HepG2 (cell line): ENCODE results near the gene SAMD10. TPM values are rescaled to one million over a fixed set of nuclear protein-coding genes. Genes with fewer than 3 reads are reported as not detected.

Experiments
- ARNT2 ChIP-seq: sonication (generic); formaldehyde crosslinking; IDR thresholded peaks from 2 replicates; pipeline ENCODE4 v1.8.0; 2022; ENCODE audit warnings: mild to moderate bottlenecking, low read depth, missing genetic modification reagents, moderate library complexity
- DMAP1 ChIP-seq: IDR thresholded peaks from 2 replicates; pipeline ENCODE4 v1.6.1; 2016
- KDM4B ChIP-seq: sonication (generic); formaldehyde crosslinking; IDR thresholded peaks from 2 replicates; pipeline ENCODE4 v1.4.0; 2020; ENCODE audit warnings: missing genetic modification reagents
- SATB2 ChIP-seq: sonication (generic); formaldehyde crosslinking; IDR thresholded peaks from 2 replicates; pipeline ENCODE4 v1.5.0; 2020; ENCODE audit warnings: missing genetic modification reagents
- TEF ChIP-seq: sonication (generic); formaldehyde crosslinking; IDR thresholded peaks from 2 replicates; pipeline ENCODE4 v1.5.0; 2020; ENCODE audit warnings: missing genetic modification reagents
- ZBTB34 ChIP-seq: sonication (generic); formaldehyde crosslinking; IDR thresholded peaks from 2 replicates; pipeline ENCODE4 v1.8.0; 2022; ENCODE audit warnings: mild to moderate bottlenecking, missing genetic modification reagents
- ZFP36 ChIP-seq: fragments of 150-350 bp; IDR thresholded peaks from 2 replicates; pipeline ENCODE4 v1.6.1; 2018; ENCODE audit warnings: borderline replicate concordance, low read length, low read depth; ENCODE audit not compliant: partially characterized antibody
- ZHX2 ChIP-seq, 2 experiments: sonication (generic) in 1 of 2; formaldehyde crosslinking in 1 of 2; IDR thresholded peaks; 2 replicates each; pipeline versions ENCODE4 v1.6.1 to v1.9.0; 2014 to 2022; ENCODE audit warnings: antibody characterized with exemption in 1 of 2, borderline replicate concordance in 1 of 2, inconsistent platforms in 1 of 2, low read depth in 1 of 2, missing genetic modification reagents in 1 of 2
- ZMAT3 ChIP-seq: sonication (generic); formaldehyde crosslinking; conservative IDR thresholded peaks from 2 replicates; pipeline ENCODE4 v1.7.0; 2021; ENCODE audit warnings: missing genetic modification reagents
- ZNF20 ChIP-seq: sonication (generic); formaldehyde crosslinking; IDR thresholded peaks from 2 replicates; pipeline ENCODE4 v1.4.0; 2020; ENCODE audit warnings: mild to moderate bottlenecking, moderate library complexity, missing genetic modification reagents
- ZNF235 ChIP-seq: sonication (generic); formaldehyde crosslinking; IDR thresholded peaks from 2 replicates; pipeline ENCODE4 v1.8.1; 2023; ENCODE audit warnings: mild to moderate bottlenecking, missing genetic modification reagents, borderline replicate concordance
- ZNF326 ChIP-seq: sonication (generic); formaldehyde crosslinking; IDR thresholded peaks from 2 replicates; pipeline ENCODE4 v1.4.0; 2020; ENCODE audit warnings: missing genetic modification reagents, borderline replicate concordance
- ZNF343 ChIP-seq: sonication (generic); formaldehyde crosslinking; IDR thresholded peaks from 2 replicates; pipeline ENCODE4 v1.4.0; 2020; ENCODE audit warnings: mild to moderate bottlenecking, missing genetic modification reagents
- ZNF674 ChIP-seq: sonication (generic); formaldehyde crosslinking; IDR thresholded peaks from 2 replicates; pipeline ENCODE4 v1.5.0; 2020; ENCODE audit warnings: low read depth, mild to moderate bottlenecking, missing genetic modification reagents
- polyA plus RNA-seq, 8 experiments: library from polyadenylated mRNA; depleted of rRNA in 3 of 8; stranded (reverse) in 7 of 8; unstranded in 1 of 8; fragments of >200 nt; fragmentation: Illumina TruSeq in 4 of 8; extraction: Trizol in 4 of 8; gene quantifications; 2 replicates each; pipeline versions ENCODE4 v1.2.1 to v1.2.3, GENCODE V29; 2011 to 2016; ENCODE audit warnings: low read depth in 4 of 8, missing spikeins in 1 of 8, mixed read lengths in 1 of 8; ENCODE audit not compliant: insufficient read depth in 1 of 8
- total RNA-seq, 5 experiments: library from RNA; depleted of rRNA; stranded (reverse); fragments of >200 nt; fragmentation: Illumina TruSeq; extraction: Trizol; gene quantifications; 2 replicates each; pipeline ENCODE4 v1.2.3, GENCODE V29; 2016; ENCODE audit warnings: low read depth in 1 of 5

SAMD10 gene
- total and polyA plus RNA-seq, 2 of the 13 experiments (the other 11 are each of a cell fraction or from before 2014, with no cell fraction given): 6.1 to 11.0 TPM

- peak; percentile 99 for TF ChIP-seq ARNT2 (CRISPR knock-in tag)
- TF ChIP-seq ZMAT3 (CRISPR knock-in tag): peak; percentile 99
- peak; percentile 89 for TF ChIP-seq KDM4B
- TF ChIP-seq ZFP36: no peak
- TF ChIP-seq ZNF326: peak; percentile 77
- TF ChIP-seq TEF (CRISPR knock-in tag): peak; percentile 80
- TF ChIP-seq DMAP1: peak; percentile 100
- TF ChIP-seq SATB2 (CRISPR knock-in tag): peak; percentile 98
- peak; percentile 98 for TF ChIP-seq ZNF20 (CRISPR knock-in tag)
- 0 out of 2 replicates have a peak, but pooled peaks have one; percentile 60 for TF ChIP-seq ZHX2 (IDR thresholded peaks at IDR 0.05; ENCODE audit: low read depth)
- peak; percentile 98 for TF ChIP-seq ZHX2 (CRISPR knock-in tag; IDR thresholded peaks at IDR 0.05; ENCODE audit: borderline replicate concordance)
- peak; percentile 99 for TF ChIP-seq ZNF343 (CRISPR knock-in tag)
- peak; percentile 94; the same call in 1 of the 2 replicates for TF ChIP-seq ZNF674 (CRISPR knock-in tag)
- TF ChIP-seq ZNF235: peak; percentile 100
- TF ChIP-seq ZBTB34 (CRISPR knock-in tag): peak; percentile 92
These were observed 23.4 kb downstream of the SAMD10 start, which contains the start of gene UCKL1 (continued) for GRCh38 chr20:63955827-63956663.
